Immature natural killer cell (primary cell): Measurements from ENCODE around the gene PYROXD2. TPM values are rescaled to one million over a fixed set of nuclear protein-coding genes. Genes with fewer than 3 reads are reported as not detected.

Experiments
- DNase-seq, 3 donors: peaks; one replicate each; pipeline ENCODE4 v3.0.0; 2022; ENCODE audit warnings: mixed read lengths in 1 of 3
- H3K27ac Mint-ChIP-seq, 6 donors: one replicate each; pipeline ENCODE4 v1.8.0; 2020; ENCODE audit warnings: mixed read lengths in 6 of 6, mild to moderate bottlenecking in 5 of 6, inconsistent platforms in 4 of 6, moderate library complexity in 3 of 6
- H3K27me3 Mint-ChIP-seq, 3 donors: one replicate each; pipeline ENCODE4 v1.8.0; 2020 to 2021; ENCODE audit warnings: low read depth in 3 of 3, mild to moderate bottlenecking in 3 of 3, mixed read lengths in 3 of 3, moderate library complexity in 3 of 3, inconsistent platforms in 1 of 3
- H3K36me3 Mint-ChIP-seq, 3 donors: one replicate each; pipeline ENCODE4 v1.8.0; 2020; ENCODE audit warnings: mixed read lengths in 3 of 3, inconsistent platforms in 2 of 3, mild to moderate bottlenecking in 2 of 3
- H3K4me1 Mint-ChIP-seq, 2 donors: one replicate each; pipeline ENCODE4 v1.8.0; 2020; ENCODE audit warnings: inconsistent platforms in 2 of 2, mild to moderate bottlenecking in 2 of 2, mixed read lengths in 2 of 2, moderate library complexity in 1 of 2
- H3K4me3 Mint-ChIP-seq, 5 donors: one replicate each; pipeline ENCODE4 v1.8.0; 2020; ENCODE audit warnings: mild to moderate bottlenecking in 5 of 5, mixed read lengths in 5 of 5, inconsistent platforms in 3 of 5, moderate library complexity in 3 of 5
- H3K9me3 Mint-ChIP-seq, 6 donors: one replicate each; pipeline ENCODE4 v1.8.0; 2020; ENCODE audit warnings: mild to moderate bottlenecking in 6 of 6, mixed read lengths in 6 of 6, inconsistent platforms in 4 of 6, moderate library complexity in 3 of 6
- polyA plus RNA-seq, 3 donors: library from polyadenylated mRNA; unstranded; fragments of 300-500 nt; fragmentation: Illumina TruSeq; gene quantifications; one replicate each; pipeline ENCODE4 v1.2.3, GENCODE V29; 2021

Gene PYROXD2
- polyA plus RNA-seq, 3 donors from 2014 or later: 8.5 to 21.1 (median 17.3) TPM

GRCh38 chr10:98416606-98417388, 1.8 kb upstream of the PYROXD2 start:
- H3K27ac Mint-ChIP-seq: peak overlapping the region; percentile 20 to 89 (median 74)
- H3K4me3 Mint-ChIP-seq: no peak overlapping the region
- no peak for DNase-seq
- H3K27me3 Mint-ChIP-seq: peaks cover 0 to 2% (median 2%) of the 10 kb centered on the region in 3 donors
- peaks cover 8 to 24% (median 15%) of the 10 kb centered on the region in 3 donors for H3K36me3 Mint-ChIP-seq
- H3K4me1 Mint-ChIP-seq: peaks cover 22 to 36% of the 10 kb centered on the region in 2 donors
- no peaks in the 10 kb centered on the region for H3K9me3 Mint-ChIP-seq

- Mint-ChIP-seq H3K4me1 (peaks cover 23 to 36% of the 10 kb centered on the region in 2 donors), H3K27me3 (peaks cover 0 to 3% (median 2%) of the 10 kb centered on the region in 3 donors), H3K9me3 (no peaks in the 10 kb centered on the region), H3K4me3 (peak overlapping the region in 4 of 5 donors; percentile 55 to 99 (median 82)), H3K36me3 (peaks cover 3 to 15% (median 7%) of the 10 kb centered on the region in 3 donors), H3K27ac (peak overlapping the region in 5 of 6 donors; percentile 26 to 97 (median 75))
- DNase-seq: no peak
These were observed 743 bp upstream of the PYROXD2 start for GRCh38 chr10:98415731-98416119.

- H3K4me3 Mint-ChIP-seq: peak overlapping the region; percentile 95 to 99 (median 97)
- no peaks in the 10 kb centered on the region for H3K9me3 Mint-ChIP-seq
- H3K4me1 Mint-ChIP-seq: peaks cover 23 to 36% of the 10 kb centered on the region in 2 donors
- DNase-seq: peak in 1 of 3 donors; percentile 5
- H3K27ac Mint-ChIP-seq: peak overlapping the region; percentile 75 to 98 (median 94)
- H3K27me3 Mint-ChIP-seq: peaks cover 0 to 3% (median 2%) of the 10 kb centered on the region in 3 donors
- H3K36me3 Mint-ChIP-seq: peaks cover 3 to 9% (median 3%) of the 10 kb centered on the region in 3 donors
These were observed 427 bp downstream of the PYROXD2 start for GRCh38 chr10:98414578-98414931.

GRCh38 chr10:98411768-98412167, 3.2 kb downstream of the PYROXD2 start:
- no peak for DNase-seq
- Mint-ChIP-seq H3K9me3 (no peaks in the 10 kb centered on the region), H3K36me3 (peaks cover under 1 to 5% (median 3%) of the 10 kb centered on the region in 3 donors), H3K27ac (peak overlapping the region in 3 of 6 donors; percentile 45 to 64 (median 62)), H3K4me1 (peaks cover 28 to 43% of the 10 kb centered on the region in 2 donors), H3K4me3 (peak overlapping the region in 1 of 5 donors; percentile 7), H3K27me3 (peaks cover 0 to 3% (median 1%) of the 10 kb centered on the region in 3 donors)

- Mint-ChIP-seq H3K27me3 (peaks cover 0 to 3% (median 1%) of the 10 kb centered on the region in 3 donors), H3K4me3 (no peak overlapping the region), H3K4me1 (peaks cover 28 to 43% of the 10 kb centered on the region in 2 donors), H3K36me3 (peaks cover 0 to 5% (median 3%) of the 10 kb centered on the region in 3 donors), H3K27ac (no peak overlapping the region), H3K9me3 (no peaks in the 10 kb centered on the region)
- DNase-seq: no peak
These were observed 3.8 kb downstream of the PYROXD2 start for GRCh38 chr10:98411166-98411565.

- Mint-ChIP-seq H3K27ac (no peak overlapping the region), H3K27me3 (peaks cover 0 to 3% (median 1%) of the 10 kb centered on the region in 3 donors), H3K4me3 (no peak overlapping the region), H3K4me1 (peaks cover 28 to 41% of the 10 kb centered on the region in 2 donors), H3K9me3 (no peaks in the 10 kb centered on the region), H3K36me3 (peaks cover 0 to 5% (median 3%) of the 10 kb centered on the region in 3 donors)
- DNase-seq: no peak
These were observed 4.2 kb downstream of the PYROXD2 start for GRCh38 chr10:98410759-98411158.

GRCh38 chr10:98410135-98410743, 4.7 kb downstream of the PYROXD2 start:
- H3K4me1 Mint-ChIP-seq: peaks cover 26 to 35% of the 10 kb centered on the region in 2 donors
- no peaks in the 10 kb centered on the region for H3K9me3 Mint-ChIP-seq
- no peak for DNase-seq
- no peak overlapping the region for H3K4me3 Mint-ChIP-seq
- H3K36me3 Mint-ChIP-seq: peaks cover 0 to 5% (median 3%) of the 10 kb centered on the region in 3 donors
- H3K27ac Mint-ChIP-seq: no peak overlapping the region
- peaks cover 0 to 3% (median 1%) of the 10 kb centered on the region in 3 donors for H3K27me3 Mint-ChIP-seq

GRCh38 chr10:98408799-98409198, 6.2 kb downstream of the PYROXD2 start:
- Mint-ChIP-seq H3K4me3 (no peak overlapping the region), H3K36me3 (peaks cover under 1 to 5% (median 3%) of the 10 kb centered on the region in 3 donors), H3K27ac (peak overlapping the region; percentile 23 to 77 (median 42)), H3K9me3 (no peaks in the 10 kb centered on the region), H3K4me1 (peaks cover 13 to 21% of the 10 kb centered on the region in 2 donors), H3K27me3 (peaks cover 0 to 2% (median 1%) of the 10 kb centered on the region in 3 donors)
- no peak for DNase-seq

GRCh38 chr10:98407744-98408241, 7.2 kb downstream of the PYROXD2 start:
- DNase-seq: no peak
- no peak overlapping the region for H3K4me3 Mint-ChIP-seq
- peaks cover 0 to 2% (median 1%) of the 10 kb centered on the region in 3 donors for H3K27me3 Mint-ChIP-seq
- no peaks in the 10 kb centered on the region for H3K9me3 Mint-ChIP-seq
- H3K27ac Mint-ChIP-seq: no peak overlapping the region
- peaks cover 8 to 12% (median 9%) of the 10 kb centered on the region in 3 donors for H3K36me3 Mint-ChIP-seq
- peaks cover 11 to 12% of the 10 kb centered on the region in 2 donors for H3K4me1 Mint-ChIP-seq

- H3K36me3 Mint-ChIP-seq: peaks cover 9 to 19% (median 11%) of the 10 kb centered on the region in 3 donors
- H3K27me3 Mint-ChIP-seq: peaks cover 0 to 2% (median 1%) of the 10 kb centered on the region in 3 donors
- no peaks in the 10 kb centered on the region for H3K9me3 Mint-ChIP-seq
- H3K4me1 Mint-ChIP-seq: peaks cover 7% of the 10 kb centered on the region in 2 donors
- no peak for DNase-seq
- no peak overlapping the region for H3K27ac Mint-ChIP-seq
- no peak overlapping the region for H3K4me3 Mint-ChIP-seq
These were observed 7.8 kb downstream of the PYROXD2 start for GRCh38 chr10:98407017-98407743.

GRCh38 chr10:98405422-98405821, 9.6 kb downstream of the PYROXD2 start:
- peaks cover 0 to 1% (median under 1%) of the 10 kb centered on the region in 3 donors for H3K27me3 Mint-ChIP-seq
- H3K36me3 Mint-ChIP-seq: peaks cover 12 to 21% (median 14%) of the 10 kb centered on the region in 3 donors
- no peaks in the 10 kb centered on the region for H3K9me3 Mint-ChIP-seq
- H3K4me1 Mint-ChIP-seq: peaks cover 4 to 7% of the 10 kb centered on the region in 2 donors
- DNase-seq: no peak
- H3K27ac Mint-ChIP-seq: no peak overlapping the region
- H3K4me3 Mint-ChIP-seq: no peak overlapping the region

- H3K4me3 Mint-ChIP-seq: no peak overlapping the region
- H3K27me3 Mint-ChIP-seq: peaks cover 0 to 2% (median 1%) of the 10 kb centered on the region in 3 donors
- peaks cover 16 to 21% (median 17%) of the 10 kb centered on the region in 3 donors for H3K36me3 Mint-ChIP-seq
- no peaks in the 10 kb centered on the region for H3K9me3 Mint-ChIP-seq
- peaks cover 4 to 7% of the 10 kb centered on the region in 2 donors for H3K4me1 Mint-ChIP-seq
- no peak overlapping the region for H3K27ac Mint-ChIP-seq
- no peak for DNase-seq
These were observed 10.2 kb downstream of the PYROXD2 start for GRCh38 chr10:98404571-98405359.
